GM12873 (cell line): ENCODE measurements around the gene ABCA13.

Source experiments
- TF ChIP-seq, protein P1 (sequence below): IDR thresholded peaks from 2 replicates; pipeline ENCODE4 v1.5.1; 2012; ENCODE audit warnings: low read depth, mild to moderate bottlenecking, moderate library complexity, low read length, control low read depth; ENCODE audit not compliant: insufficient read depth; ENCODE audit errors: missing control alignments

The ABCA13 gene

DNA sequence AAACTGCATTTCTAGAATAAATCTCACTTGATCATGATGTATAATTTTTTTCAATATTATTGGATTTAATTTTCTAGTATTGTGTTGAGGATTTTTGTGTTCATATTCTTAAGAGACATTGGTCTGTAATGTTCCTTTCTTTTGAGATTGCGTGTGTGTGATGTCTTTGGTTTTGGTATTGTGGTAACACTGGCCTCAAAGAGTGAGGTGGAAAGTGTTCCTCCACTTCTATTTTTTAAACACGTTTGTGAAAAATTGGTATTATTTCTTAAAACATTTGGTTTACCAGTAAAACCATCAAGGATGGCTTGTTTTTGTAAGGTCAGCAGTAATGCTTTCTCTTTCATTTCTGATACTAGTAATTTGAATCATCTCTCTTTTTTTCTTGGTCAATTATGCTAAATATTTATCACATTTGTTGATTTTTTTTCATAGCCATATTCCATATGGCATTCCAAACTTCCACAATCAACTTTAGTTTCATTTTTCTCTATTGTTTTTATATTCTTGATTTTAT, 462.9 kb downstream of the ABCA13 start:
- TF ChIP-seq, protein P1, sequence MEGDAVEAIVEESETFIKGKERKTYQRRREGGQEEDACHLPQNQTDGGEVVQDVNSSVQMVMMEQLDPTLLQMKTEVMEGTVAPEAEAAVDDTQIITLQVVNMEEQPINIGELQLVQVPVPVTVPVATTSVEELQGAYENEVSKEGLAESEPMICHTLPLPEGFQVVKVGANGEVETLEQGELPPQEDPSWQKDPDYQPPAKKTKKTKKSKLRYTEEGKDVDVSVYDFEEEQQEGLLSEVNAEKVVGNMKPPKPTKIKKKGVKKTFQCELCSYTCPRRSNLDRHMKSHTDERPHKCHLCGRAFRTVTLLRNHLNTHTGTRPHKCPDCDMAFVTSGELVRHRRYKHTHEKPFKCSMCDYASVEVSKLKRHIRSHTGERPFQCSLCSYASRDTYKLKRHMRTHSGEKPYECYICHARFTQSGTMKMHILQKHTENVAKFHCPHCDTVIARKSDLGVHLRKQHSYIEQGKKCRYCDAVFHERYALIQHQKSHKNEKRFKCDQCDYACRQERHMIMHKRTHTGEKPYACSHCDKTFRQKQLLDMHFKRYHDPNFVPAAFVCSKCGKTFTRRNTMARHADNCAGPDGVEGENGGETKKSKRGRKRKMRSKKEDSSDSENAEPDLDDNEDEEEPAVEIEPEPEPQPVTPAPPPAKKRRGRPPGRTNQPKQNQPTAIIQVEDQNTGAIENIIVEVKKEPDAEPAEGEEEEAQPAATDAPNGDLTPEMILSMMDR = no peak

DNA sequence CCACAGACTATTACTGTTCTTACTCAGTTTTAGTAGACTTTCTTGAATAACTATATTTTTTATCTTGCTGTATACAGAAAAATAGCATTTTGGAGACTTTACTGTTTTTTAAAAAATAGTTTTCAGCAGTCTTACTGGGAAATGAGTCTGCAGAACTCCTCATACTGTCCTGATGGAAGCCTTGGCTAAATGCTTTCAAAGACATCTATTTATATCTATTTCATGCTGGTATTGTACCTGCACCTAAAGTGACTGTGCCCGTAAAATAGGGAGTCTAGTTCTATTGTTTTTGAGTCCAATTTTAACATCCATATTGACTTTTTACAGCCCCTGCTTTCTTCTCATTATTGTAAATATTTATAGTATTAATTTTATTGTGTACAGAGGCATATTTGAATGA, 464.5 kb downstream of the ABCA13 start:
- TF ChIP-seq, protein P1 = no peak

DNA sequence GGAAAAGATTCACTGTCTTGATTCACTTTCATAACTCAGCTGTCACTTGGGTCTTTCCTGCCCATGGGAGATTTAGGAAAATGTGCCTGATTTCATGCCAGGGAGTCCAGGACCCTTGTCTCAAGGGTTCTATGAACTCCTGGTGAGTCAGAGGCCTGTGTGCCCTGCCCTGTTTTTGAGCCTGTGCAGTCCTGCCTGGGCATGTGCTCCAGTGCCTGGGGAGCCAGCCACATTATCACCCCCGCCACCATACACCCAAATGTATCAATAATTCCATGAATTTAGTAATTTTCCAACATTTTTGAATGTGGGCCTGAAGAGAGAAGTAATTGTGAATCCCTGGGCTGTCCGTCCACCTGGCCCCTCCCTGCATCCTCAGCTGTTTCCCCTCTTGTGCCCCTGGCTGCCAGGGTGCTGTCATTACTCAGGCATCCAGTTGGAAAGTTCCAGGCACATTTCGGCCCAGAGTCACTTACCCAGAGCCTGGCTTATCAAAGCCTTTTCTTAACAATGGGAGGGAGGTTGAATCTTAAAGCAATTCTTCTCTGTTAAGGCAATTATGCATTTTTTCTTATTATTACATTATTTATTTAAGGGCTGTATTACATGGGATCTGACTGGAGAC, 465.2 kb downstream of the ABCA13 start:
- TF ChIP-seq, protein P1 = no peak

DNA sequence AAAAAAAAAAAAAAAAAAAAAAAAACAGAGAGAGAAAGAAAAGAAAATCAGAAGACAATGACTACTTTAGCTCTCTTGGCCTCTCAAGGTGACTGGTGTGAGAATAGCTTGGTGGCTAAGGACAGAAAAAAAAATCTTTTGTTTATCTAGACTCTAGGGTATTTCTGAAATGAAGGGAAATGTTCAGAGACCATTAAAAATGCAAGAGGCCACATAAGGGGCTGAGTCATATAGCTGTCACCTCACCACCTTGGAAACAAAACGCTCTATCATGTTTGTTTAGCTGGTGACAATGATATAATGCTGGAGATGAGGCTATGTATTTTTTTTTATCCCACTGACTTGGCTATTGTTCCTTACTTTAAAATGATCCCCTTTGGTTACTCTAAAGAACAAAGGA, 466.1 kb downstream of the ABCA13 start:
- TF ChIP-seq, protein P1 = no peak

DNA sequence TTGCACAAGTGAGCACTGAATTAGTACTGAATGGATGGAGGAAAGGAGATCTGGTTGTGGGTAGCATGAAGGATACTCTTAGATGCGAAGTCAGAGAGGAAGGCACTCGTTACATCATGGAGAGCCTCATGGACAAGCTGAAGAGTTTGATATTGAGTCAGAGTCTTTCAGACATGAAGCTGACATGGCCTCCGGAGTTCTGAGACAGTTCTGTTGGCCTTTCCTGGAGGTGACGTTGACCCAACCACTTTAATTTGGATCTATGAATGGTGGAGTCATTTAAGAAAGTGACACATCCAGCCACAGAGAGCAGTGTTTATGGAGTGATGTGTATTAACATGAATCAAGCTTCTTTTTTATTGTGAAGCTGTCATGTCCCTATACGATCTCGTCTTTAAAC, 466.8 kb downstream of the ABCA13 start:
- TF ChIP-seq, protein P1 = no peak

DNA sequence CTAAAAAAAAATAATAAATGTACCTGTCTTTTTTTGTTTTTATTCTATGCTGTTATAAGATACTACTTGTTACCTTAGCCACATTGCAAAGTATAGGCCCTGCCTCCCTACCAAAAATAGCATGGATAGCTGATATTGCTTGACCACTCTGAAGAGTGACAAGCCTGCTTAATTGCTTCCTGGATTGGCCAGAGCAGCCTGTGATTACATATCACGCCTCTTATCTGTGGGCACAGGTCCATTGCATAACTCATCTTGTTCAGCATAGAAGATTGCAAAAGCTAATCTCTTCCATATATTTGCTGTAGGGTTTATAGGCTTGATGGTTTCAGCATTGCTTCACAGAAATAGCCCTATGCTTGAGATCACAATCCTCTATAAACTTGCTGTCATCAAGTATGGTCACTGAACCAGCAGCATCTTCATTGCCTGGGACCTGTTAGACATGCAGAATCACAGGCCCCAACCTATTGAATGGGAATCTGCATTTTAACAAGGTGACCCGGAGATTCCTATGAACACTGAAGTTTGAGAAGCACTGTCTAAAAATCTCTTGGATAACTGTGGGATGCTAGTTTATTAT, 472.3 kb downstream of the ABCA13 start:
- TF ChIP-seq, protein P1 = no peak

DNA sequence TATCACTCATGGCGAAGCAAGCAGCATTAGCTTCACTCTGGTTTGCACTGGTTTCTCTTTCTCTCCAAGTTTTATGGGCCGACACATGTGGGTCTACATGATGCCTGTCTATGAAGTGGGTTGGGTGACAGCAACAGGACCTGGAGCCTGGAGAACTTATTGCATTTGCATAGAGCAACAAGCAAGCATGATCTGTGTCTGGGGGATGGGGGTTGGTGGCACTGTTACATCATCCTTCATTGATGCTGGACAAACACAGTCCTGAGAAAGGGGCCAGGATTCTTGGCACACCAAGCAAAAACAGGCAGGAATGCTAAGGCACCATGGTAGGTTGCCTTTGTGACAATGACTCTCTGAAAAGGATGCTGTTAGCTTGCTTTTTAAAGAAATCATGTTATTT, 486.9 kb downstream of the ABCA13 start:
- TF ChIP-seq, protein P1 = no peak
